ENCODE results near the gene GMPPA.

Gene GMPPA

GRCh38 chr2:219498280-219499057, at the start of gene GMPPA:
GMPPA (plus strand) TSS chr2:219498891; CDS start chr2:219499976, 1,085 bp downstream.
- in situ Hi-C loops (cut with HindIII; ENCODE audit: low sequenced_read_pairs): no loop called here
- no peak for TF ChIP-seq CTCF (IDR thresholded peaks at IDR 0.05; ENCODE audit: low read depth, low read length)
- DNase-seq (ENCODE audit: low read depth, low spot score): peak; percentile 99
- peak within 1 kb of the TSS; percentile 88 for H3K4me3 ChIP-seq (ENCODE audit: low read depth, low read length)

- no peak overlapping the region for H3K4me3 ChIP-seq (ENCODE audit: low read depth, low read length)
- no peak for TF ChIP-seq CTCF (IDR thresholded peaks at IDR 0.05; ENCODE audit: low read depth, low read length)
- DNase-seq (ENCODE audit: low read depth, low spot score): no peak
- in situ Hi-C loops (cut with HindIII; ENCODE audit: low sequenced_read_pairs): no loop called here
These were observed 49.1 kb upstream of the GMPPA start for GRCh38 chr2:219449609-219450008.

- in situ Hi-C loops (cut with HindIII; ENCODE audit: low sequenced_read_pairs): no loop called here
- DNase-seq (ENCODE audit: low read depth, low spot score): peak; percentile 46
- no peak overlapping the region for H3K4me3 ChIP-seq (ENCODE audit: low read depth, low read length)
- TF ChIP-seq CTCF (IDR thresholded peaks at IDR 0.05; ENCODE audit: low read depth, low read length): no peak
These were observed 46.9 kb upstream of the GMPPA start for GRCh38 chr2:219451661-219452360.

GRCh38 chr2:219452361-219453317, 46.1 kb upstream of the GMPPA start:
- DNase-seq (ENCODE audit: low read depth, low spot score): peak; percentile 97

GRCh38 chr2:219453671-219454590, 44.8 kb upstream of the GMPPA start:
- H3K4me3 ChIP-seq (ENCODE audit: low read depth, low read length): no peak overlapping the region
- no peak for TF ChIP-seq CTCF (IDR thresholded peaks at IDR 0.05; ENCODE audit: low read depth, low read length)
- in situ Hi-C loops (cut with HindIII; ENCODE audit: low sequenced_read_pairs): no loop called here
- DNase-seq (ENCODE audit: low read depth, low spot score): peak; percentile 96

More at GRCh38 chr2:219452361-219453317, 46.1 kb upstream of the GMPPA start:
- H3K4me3 ChIP-seq (ENCODE audit: low read depth, low read length): no peak overlapping the region
- in situ Hi-C loops (cut with HindIII; ENCODE audit: low sequenced_read_pairs): no loop called here
- no peak for TF ChIP-seq CTCF (IDR thresholded peaks at IDR 0.05; ENCODE audit: low read depth, low read length)
